SIG-M5 treated with dmso at 0.1 percent for 504 hours (cell line): ENCODE results near the gene MX1.

Source experiments
- DNase-seq: peaks from one replicate; lab custom pipeline; 2025; ENCODE audit not compliant: unreplicated experiment; lab: John Stamatoyannopoulos, UW

MX1 gene

DNA sequence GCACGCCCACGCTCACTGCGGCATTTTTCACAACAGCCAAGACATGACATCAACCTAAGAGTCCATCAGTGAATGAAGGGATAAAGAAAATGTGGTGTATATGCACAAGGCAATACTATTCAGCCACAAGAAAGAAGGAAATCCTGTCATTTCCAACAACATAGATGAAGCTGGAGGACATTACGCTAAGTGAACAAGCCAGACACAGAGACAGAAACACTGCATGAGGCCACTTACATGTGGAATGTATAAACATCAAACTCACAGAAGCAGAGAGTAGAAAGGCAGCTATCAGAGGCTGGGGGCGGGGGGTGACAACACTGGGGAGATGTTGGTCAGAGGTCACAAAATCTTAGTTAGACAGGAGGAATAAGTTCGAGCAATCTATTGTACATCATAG, 61.0 kb downstream of the MX1 start:
- DNase-seq: no peak

DNA sequence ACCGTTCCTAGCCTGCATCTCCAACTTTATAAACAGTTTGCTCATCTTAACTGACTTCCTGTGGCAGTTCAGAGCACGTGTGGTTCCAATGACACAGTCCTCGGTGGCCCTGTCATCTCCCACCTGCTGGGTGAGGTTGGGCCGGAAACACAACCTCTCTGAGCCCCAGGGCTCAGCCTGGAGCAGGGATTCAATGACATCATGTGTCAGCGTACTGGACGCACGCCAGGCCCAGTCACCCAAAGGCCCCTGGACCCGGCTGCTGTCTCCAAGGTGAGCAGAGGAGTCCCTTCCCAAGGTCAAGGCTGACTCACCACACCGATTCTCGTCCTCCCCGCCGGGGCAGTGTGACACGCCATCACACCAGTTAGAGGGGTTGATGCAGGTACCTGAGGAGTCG, 62.0 kb downstream of the MX1 start:
- DNase-seq: no peak

DNA sequence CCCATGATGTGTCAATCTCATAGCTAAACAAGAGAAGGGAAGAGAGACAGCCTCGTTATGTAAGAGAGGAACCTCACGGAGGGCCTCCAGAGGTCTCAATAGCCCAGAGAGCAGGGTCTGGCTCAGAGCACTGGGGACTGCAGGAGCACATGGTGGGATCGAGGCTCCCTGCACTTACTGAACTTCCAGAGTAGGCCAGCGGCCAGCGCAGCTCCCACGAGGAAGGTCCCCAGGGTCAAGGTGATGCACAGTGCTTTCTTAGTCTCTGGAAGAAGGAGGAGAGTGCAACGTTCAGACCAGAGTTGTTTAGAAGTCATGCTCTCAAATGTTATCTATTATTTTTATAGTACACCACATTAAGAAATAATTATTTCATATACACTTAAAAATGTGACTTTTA, 63.3 kb downstream of the MX1 start:
- no peak for DNase-seq

DNA sequence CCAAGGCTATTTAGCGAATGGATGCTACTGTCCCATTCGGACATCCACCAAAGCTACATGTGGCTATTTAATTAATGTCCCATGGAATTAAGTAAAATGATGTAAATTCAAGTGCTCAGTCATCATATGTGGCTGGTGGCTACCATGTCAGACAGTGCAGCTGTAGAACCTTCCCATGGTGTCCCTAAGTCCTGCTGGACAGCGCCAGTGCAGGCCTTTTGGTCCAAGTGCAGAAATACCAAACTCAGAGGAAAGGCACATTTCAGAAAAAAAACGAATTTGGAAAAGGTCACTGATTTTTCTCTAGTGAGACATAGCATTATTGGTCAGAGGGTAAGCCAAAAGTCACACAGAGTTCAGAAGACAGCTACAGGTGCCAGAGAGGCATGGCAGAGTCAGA, 64.3 kb downstream of the MX1 start:
- no peak for DNase-seq

- DNase-seq: no peak
Measured at GRCh38 chr21:41491412-41491811, 65.4 kb downstream of the MX1 start.

GRCh38 chr21:41494242-41494641, 68.2 kb downstream of the MX1 start:
- no peak for DNase-seq

GRCh38 chr21:41497008-41497407, 71.0 kb downstream of the MX1 start:
- DNase-seq: no peak

DNA sequence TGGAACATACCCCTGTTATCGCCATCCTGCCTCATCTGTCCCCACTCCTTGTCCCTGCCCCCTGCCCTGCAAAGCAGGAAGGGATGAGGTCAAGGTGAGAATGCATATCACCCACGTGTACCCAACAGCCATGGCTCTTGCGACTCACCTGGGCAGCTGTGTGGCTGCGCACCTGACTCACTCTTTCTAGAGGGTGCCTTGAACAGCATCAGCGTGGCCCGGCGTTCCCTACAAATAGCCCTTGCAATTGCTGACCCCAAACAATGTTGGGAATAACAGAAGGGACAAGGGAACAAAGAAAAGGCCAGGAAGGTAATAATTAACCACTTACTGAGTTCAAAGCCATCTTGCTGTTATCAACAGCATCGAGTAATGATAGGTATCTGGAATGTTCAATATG, 71.7 kb downstream of the MX1 start:
- no peak for DNase-seq

- no peak for DNase-seq
Measured at GRCh38 chr21:41499920-41500319, 73.9 kb downstream of the MX1 start.

- no peak for DNase-seq
Measured at GRCh38 chr21:41500363-41500762, 74.3 kb downstream of the MX1 start.

DNA sequence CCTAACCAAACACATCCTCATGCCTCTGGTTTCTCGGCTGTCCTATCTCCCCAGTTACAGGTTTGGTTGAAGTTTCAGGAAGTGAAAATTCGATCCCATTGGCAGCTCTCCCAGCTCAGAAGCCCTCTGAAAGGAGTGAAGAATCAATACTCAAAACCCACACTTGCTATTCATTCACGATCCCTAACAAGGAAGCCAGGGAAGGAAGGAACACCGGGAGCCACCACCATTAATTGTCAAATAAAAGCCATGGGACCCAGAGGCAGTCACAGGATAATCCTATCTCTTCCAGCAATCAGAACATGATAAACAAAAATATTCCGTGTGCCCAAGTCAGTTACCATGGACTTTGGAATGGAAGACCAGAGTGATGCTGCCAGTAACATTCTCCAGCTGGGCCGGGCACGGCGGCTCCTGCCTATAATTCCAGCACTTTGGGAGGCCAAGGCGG, 74.9 kb downstream of the MX1 start:
- no peak for DNase-seq

DNA sequence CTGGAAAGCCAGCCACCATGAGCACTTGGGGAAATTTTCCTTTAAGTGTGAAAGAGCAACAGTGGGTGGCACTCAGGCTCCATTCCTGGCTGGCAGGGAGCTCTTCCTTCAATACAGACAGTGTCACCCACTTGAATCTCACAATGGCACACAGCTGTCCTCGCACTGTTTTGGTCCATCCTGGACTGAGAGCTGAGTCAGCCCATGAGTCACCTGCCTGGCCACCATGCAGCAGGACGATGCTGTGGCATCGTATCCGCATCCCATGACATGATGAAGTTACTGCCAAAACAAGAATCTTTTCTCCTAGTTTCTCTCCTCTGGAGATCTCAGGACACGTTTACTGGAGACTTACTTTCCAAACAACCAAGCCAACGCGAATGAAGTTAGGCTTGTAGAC, 75.9 kb downstream of the MX1 start:
- DNase-seq: no peak

DNA sequence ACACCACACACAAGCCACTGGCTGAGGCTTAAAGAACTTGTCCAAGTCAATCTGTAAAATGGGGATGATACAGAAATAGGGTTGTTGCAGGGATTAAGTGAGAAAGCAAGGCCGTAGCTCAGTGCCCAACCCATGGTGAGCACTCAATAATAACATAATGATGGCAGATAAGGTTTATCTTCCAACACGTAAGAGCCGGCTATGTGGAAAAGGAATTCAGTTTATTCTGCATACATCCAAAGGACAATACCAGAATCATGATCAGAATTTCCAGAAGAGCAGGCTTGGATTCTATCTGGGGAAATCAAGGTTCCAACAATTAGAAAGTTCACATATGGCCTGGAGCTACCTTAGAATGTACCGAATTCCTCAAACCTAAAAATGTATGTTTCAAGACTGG, 77.3 kb downstream of the MX1 start:
- no peak for DNase-seq

GRCh38 chr21:41504030-41504429, 78.0 kb downstream of the MX1 start:
- no peak for DNase-seq

- DNase-seq: no peak
Measured at GRCh38 chr21:41506005-41506594, 80.1 kb downstream of the MX1 start.

DNA sequence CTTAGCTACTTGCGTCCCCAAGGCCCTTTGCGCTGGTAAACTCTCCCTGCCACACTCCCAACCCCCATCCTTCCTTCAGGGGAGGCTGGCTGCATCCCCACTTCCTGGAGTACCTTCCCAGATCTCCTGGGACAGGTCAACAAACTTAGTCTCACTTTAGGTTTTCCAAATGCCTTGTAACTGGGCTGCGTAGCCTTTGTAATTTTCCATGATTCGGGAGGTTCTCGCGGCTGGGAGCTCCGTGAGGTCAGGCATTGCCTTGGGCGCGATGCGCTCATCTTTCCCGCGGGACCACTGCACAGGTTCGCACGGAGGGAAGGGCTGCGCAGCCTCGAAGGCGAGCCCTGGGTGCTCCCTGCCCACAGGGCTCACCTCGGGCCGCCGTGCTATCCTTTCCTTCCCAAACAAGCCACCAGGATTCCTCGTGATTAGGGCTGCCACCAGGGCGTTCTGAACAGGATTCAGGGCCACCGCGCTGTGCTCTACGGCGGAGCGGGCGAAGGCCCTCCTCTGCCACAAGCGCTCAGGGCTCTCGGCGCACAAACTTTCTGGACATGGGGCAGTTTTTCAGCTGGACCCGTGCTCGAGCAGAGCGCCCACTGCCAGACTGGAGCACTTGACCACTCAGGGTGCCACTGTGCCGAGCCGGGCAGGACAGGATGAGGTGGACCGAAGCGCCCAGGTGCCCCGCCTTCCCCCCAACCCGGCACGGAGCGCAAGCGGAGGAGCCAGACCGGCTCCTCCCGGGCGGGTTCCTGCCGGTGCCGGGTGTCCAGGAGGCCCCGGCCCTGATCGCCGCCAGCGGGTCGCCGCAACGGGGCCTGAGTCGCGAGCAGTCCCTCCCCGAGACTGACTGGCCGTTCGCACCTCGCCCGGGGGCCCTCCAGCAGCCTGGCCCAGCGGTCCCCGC, 80.8 kb downstream of the MX1 start:
- DNase-seq: no peak

DNA sequence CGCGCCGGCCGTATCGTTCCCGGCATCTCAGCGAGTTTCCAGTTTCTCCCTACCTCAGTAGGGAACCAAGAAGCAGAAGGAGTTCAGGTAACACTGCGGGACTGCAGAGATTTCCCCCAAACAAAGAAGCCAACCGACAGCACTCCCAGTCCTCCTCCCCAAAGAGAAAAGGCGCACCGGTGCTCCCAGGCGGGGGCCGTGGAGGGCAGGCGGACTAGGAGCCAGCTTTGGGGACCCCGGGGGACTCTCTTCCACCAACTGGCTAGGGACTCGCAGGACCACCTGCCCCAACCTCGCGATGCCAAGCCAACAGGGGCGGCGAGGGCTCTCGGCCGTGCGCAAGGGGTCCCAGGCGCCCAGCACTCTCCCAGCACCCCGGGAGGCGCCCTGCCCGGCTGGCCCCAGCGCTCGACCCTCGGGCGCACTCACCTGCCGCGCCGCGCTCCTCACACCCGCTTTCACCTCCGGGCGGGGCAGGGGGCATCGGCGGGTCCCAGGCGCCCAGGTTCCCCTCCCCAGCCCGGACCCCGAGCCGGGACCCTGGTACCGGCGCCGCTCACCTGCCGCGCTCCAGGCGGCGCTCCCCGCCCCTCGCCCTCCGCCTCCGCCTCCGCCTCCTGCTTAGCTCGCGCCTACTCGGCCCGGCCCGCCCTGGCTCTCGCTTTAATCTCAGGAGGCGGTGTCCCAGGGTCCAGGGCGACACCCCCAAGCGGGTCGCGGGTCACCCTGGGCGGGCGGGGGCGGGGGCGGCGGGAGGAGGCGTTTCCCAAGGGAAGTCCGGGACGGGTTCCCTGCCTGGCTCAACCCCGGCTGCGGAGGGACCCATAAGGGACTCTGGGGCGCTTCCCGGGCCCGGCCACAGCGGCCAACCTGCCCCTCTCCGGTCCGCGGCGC, 81.7 kb downstream of the MX1 start, which contains the start of gene TMPRSS2:
Gene TMPRSS2 (minus strand): TSS at position 638 of the 894 bp plus-strand sequence. CDS start 10,025 bp downstream, outside the sequence.
- no peak for DNase-seq

- no peak for DNase-seq
Measured at GRCh38 chr21:41508415-41509144, 82.5 kb downstream of the MX1 start.
